HepG2 (cell line): Measurements from ENCODE around the gene LAMC3. TPM values are rescaled to one million over a fixed set of nuclear protein-coding genes. Genes with fewer than 3 reads are reported as not detected.

Experiments
- ARNT ChIP-seq: fragments of 450-650 bp; IDR thresholded peaks from 2 replicates; pipeline ENCODE4 v1.6.1; 2017
- ETV5 ChIP-seq: IDR thresholded peaks from 2 replicates; pipeline ENCODE4 v1.6.1; 2018; ENCODE audit warnings: missing biosample characterization, missing genetic modification reagents, inconsistent platforms, borderline replicate concordance
- FIP1L1 ChIP-seq: fragments of 200-400 bp; formaldehyde crosslinking; IDR thresholded peaks from 2 replicates; pipeline ENCODE4 v1.6.1; 2018; ENCODE audit warnings: low read depth, mild to moderate bottlenecking, low read length, moderate library complexity, borderline replicate concordance; ENCODE audit not compliant: insufficient read depth
- HDAC1 ChIP-seq: sonication (generic); formaldehyde crosslinking; IDR thresholded peaks from 2 replicates; pipeline ENCODE4 v1.5.1; 2020; ENCODE audit warnings: mild to moderate bottlenecking, missing genetic modification reagents
- IRF2 ChIP-seq: IDR thresholded peaks from 2 replicates; pipeline ENCODE4 v1.6.1; 2018; ENCODE audit warnings: missing genetic modification reagents, missing compliant biosample characterization
- JARID2 ChIP-seq: sonication (generic); formaldehyde crosslinking; IDR thresholded peaks from 2 replicates; pipeline ENCODE4 v1.8.1; 2023; ENCODE audit warnings: missing genetic modification reagents, inconsistent platforms; ENCODE audit not compliant: insufficient replicate concordance
- MYC ChIP-seq: sonication (generic); formaldehyde crosslinking; IDR thresholded peaks from 2 replicates; pipeline ENCODE4 v1.9.0; 2021; ENCODE audit warnings: missing genetic modification reagents, borderline replicate concordance
- REXO4 ChIP-seq: sonication (generic); formaldehyde crosslinking; IDR thresholded peaks from 2 replicates; pipeline ENCODE4 v1.8.0; 2022; ENCODE audit warnings: missing genetic modification reagents, mild to moderate bottlenecking, borderline replicate concordance
- RFXAP ChIP-seq: sonication (generic); formaldehyde crosslinking; IDR thresholded peaks from 2 replicates; pipeline ENCODE4 v1.4.0; 2020; ENCODE audit warnings: missing genetic modification reagents, borderline replicate concordance
- SIN3B ChIP-seq: fragments of 150-350 bp; IDR thresholded peaks from 2 replicates; pipeline ENCODE4 v1.6.1; 2014; ENCODE audit warnings: low read length
- SIX4 ChIP-seq: sonication (generic); formaldehyde crosslinking; IDR thresholded peaks from 2 replicates; pipeline ENCODE4 v1.4.0; 2020; ENCODE audit warnings: missing genetic modification reagents
- SMAD1 ChIP-seq: sonication (generic); formaldehyde crosslinking; IDR thresholded peaks from 2 replicates; pipeline ENCODE4 v1.4.0; 2020; ENCODE audit warnings: missing genetic modification reagents, low read depth, mild to moderate bottlenecking, borderline replicate concordance
- SRSF1 ChIP-seq: fragments of 200-400 bp; formaldehyde crosslinking; optimal IDR thresholded peaks from 2 replicates; pipeline ENCODE3; 2017; ENCODE audit warnings: mild to moderate bottlenecking, low read depth, low read length, moderate library complexity
- ZNF280D ChIP-seq: sonication (generic); formaldehyde crosslinking; IDR thresholded peaks from 2 replicates; pipeline ENCODE4 v1.5.1; 2020; ENCODE audit warnings: mild to moderate bottlenecking, missing genetic modification reagents
- ZNF460 ChIP-seq: sonication (generic); formaldehyde crosslinking; IDR thresholded peaks from 2 replicates; pipeline ENCODE4 v1.5.1; 2020; ENCODE audit warnings: missing genetic modification reagents, mild to moderate bottlenecking, borderline replicate concordance
- ZNF572 ChIP-seq: sonication (generic); formaldehyde crosslinking; IDR thresholded peaks from 2 replicates; pipeline ENCODE4 v1.5.1; 2020; ENCODE audit warnings: mild to moderate bottlenecking, missing genetic modification reagents
- ZSCAN31 ChIP-seq: sonication (generic); formaldehyde crosslinking; IDR thresholded peaks from 2 replicates; pipeline ENCODE4 v1.5.0; 2020; ENCODE audit warnings: low read depth, mild to moderate bottlenecking, missing genetic modification reagents
- polyA plus RNA-seq, 8 experiments: library from polyadenylated mRNA; depleted of rRNA in 3 of 8; stranded (reverse) in 7 of 8; unstranded in 1 of 8; fragments of >200 nt; fragmentation: Illumina TruSeq in 4 of 8; extraction: Trizol in 4 of 8; gene quantifications; 2 replicates each; pipeline versions ENCODE4 v1.2.1 to v1.2.3, GENCODE V29; 2011 to 2016; ENCODE audit warnings: low read depth in 4 of 8, missing spikeins in 1 of 8, mixed read lengths in 1 of 8; ENCODE audit not compliant: insufficient read depth in 1 of 8
- total RNA-seq, 5 experiments: library from RNA; depleted of rRNA; stranded (reverse); fragments of >200 nt; fragmentation: Illumina TruSeq; extraction: Trizol; gene quantifications; 2 replicates each; pipeline ENCODE4 v1.2.3, GENCODE V29; 2016; ENCODE audit warnings: low read depth in 1 of 5
- TF ChIP-seq, protein P1 (sequence below): sonication (generic); formaldehyde crosslinking; IDR thresholded peaks from 2 replicates; pipeline ENCODE4 v1.4.0; 2020; ENCODE audit warnings: missing genetic modification reagents, mild to moderate bottlenecking, borderline replicate concordance
- TF ChIP-seq, protein P2 (sequence below): sonication (generic); formaldehyde crosslinking; IDR thresholded peaks from 2 replicates; pipeline ENCODE4 v1.4.0; 2020; ENCODE audit warnings: missing genetic modification reagents, low read depth, mild to moderate bottlenecking, borderline replicate concordance
- TF ChIP-seq, protein P3 (sequence below): sonication (generic); formaldehyde crosslinking; IDR thresholded peaks from 2 replicates; pipeline ENCODE4 v1.8.0; 2022; ENCODE audit warnings: low read depth, missing genetic modification reagents

LAMC3 gene
- total and polyA plus RNA-seq, 2 of the 13 experiments (the other 11 are each of a cell fraction or from before 2014, with no cell fraction given) = 0.07 to 0.57 TPM

DNA sequence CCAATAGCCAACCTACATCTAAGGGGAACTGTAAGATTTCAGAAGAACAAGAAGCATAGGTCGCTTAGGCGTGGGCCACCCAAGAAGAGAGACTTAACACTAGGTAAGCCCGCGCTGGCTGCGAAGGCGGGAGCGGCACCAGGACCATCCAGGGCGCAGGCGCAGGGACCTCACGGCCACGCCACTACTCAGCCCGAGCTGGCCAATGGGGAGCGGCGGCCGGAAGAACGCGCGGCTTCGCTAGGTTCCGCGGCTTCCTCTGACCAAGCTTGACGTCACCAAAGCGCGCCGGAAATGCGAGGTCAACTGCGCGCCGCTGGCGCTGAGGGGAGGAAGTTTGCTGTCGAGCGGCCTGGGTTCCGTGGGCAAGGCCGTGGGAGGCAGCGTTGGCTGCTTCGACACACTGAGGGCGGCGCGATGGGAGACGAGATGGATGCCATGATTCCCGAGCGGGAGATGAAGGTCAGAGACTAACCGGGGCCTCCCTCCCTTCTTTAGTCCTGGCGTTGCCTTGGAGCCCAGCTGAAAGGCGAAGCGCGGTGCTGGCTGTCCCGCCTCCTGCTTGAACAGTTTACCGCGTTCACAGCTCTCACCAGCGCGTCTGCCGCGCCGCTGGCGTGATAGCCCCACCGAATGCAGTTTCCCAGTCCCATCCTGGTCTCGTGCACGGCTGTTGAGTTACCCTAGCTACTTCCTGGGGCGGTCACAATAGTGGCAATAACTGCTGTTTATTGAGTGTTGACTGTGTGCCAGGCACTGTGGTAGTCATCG is 116.5 kb downstream of the LAMC3 start, which contains the start of gene NUP214 (continued):
- TF ChIP-seq SMAD1 (peak; percentile 85; the same call in 1 of the 2 replicates), MYC (CRISPR knock-in tag) (peak; percentile 90), JARID2 (no peak), RFXAP (CRISPR knock-in tag) (peak; percentile 95; the same call in 1 of the 2 replicates), ZNF572 (0 out of 2 replicates have a peak, but pooled peaks have one; percentile 20), ZNF460 (CRISPR knock-in tag) (no peak; the same call in 1 of the 2 replicates), SIX4 (CRISPR knock-in tag) (0 out of 2 replicates have a peak, but pooled peaks have one; percentile 50), REXO4 (CRISPR knock-in tag) (no peak; the same call in 1 of the 2 replicates), IRF2 (CRISPR knock-in tag) (peak; percentile 94), SIN3B (peak; percentile 99), ZNF280D (CRISPR knock-in tag) (peak; percentile 82; the same call in 1 of the 2 replicates), HDAC1 (CRISPR knock-in tag) (peak; percentile 100), ZSCAN31 (CRISPR knock-in tag) (peak; percentile 96), SRSF1 (peak; percentile 85), ETV5 (CRISPR knock-in tag) (peak; percentile 79; the same call in 1 of the 2 replicates), ARNT (no peak), FIP1L1 (no peak)
- TF ChIP-seq, protein P1, sequence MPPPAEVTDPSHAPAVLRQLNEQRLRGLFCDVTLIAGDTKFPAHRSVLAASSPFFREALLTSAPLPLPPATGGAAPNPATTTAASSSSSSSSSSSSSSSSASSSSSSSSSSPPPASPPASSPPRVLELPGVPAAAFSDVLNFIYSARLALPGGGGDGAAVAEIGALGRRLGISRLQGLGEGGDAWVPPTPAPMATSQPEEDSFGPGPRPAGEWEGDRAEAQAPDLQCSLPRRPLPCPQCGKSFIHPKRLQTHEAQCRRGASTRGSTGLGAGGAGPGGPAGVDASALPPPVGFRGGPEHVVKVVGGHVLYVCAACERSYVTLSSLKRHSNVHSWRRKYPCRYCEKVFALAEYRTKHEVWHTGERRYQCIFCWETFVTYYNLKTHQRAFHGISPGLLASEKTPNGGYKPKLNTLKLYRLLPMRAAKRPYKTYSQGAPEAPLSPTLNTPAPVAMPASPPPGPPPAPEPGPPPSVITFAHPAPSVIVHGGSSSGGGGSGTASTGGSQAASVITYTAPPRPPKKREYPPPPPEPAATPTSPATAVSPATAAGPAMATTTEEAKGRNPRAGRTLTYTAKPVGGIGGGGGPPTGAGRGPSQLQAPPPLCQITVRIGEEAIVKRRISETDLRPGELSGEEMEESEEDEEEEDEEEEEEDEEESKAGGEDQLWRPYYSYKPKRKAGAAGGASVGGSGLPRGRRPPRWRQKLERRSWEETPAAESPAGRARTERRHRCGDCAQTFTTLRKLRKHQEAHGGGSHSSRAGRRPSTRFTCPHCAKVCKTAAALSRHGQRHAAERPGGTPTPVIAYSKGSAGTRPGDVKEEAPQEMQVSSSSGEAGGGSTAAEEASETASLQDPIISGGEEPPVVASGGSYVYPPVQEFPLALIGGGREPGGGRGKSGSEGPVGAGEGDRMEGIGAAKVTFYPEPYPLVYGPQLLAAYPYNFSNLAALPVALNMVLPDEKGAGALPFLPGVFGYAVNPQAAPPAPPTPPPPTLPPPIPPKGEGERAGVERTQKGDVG = peak; percentile 88; the same call in 1 of the 2 replicates
- TF ChIP-seq, protein P2, sequence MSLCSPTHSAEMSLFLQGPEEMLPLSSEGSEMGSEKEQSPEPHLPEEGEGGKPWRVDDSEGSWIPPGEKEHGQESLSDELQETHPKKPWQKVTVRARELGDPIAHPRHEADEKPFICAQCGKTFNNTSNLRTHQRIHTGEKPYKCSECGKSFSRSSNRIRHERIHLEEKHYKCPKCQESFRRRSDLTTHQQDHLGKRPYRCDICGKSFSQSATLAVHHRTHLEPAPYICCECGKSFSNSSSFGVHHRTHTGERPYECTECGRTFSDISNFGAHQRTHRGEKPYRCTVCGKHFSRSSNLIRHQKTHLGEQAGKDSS (CRISPR knock-in tag) = peak; percentile 26; the same call in 1 of the 2 replicates
- TF ChIP-seq, protein P3, sequence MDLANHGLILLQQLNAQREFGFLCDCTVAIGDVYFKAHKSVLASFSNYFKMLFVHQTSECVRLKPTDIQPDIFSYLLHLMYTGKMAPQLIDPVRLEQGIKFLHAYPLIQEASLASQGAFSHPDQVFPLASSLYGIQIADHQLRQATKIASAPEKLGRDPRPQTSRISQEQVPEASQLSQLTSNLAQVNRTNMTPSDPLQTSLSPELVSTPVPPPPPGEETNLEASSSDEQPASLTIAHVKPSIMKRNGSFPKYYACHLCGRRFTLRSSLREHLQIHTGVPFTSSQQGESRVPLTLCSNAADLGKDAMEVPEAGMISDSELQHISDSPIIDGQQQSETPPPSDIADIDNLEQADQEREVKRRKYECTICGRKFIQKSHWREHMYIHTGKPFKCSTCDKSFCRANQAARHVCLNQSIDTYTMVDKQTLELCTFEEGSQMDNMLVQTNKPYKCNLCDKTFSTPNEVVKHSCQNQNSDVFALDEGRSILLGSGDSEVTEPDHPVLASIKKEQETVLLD (CRISPR knock-in tag) = peak; percentile 60; the same call in 1 of the 2 replicates
